ENCODE data around the gene IL20. TPM values are rescaled to one million over a fixed set of nuclear protein-coding genes. Genes with fewer than 3 reads are reported as not detected.

Gene IL20
- polyA plus RNA-seq, 4 donors, result not detected

DNA sequence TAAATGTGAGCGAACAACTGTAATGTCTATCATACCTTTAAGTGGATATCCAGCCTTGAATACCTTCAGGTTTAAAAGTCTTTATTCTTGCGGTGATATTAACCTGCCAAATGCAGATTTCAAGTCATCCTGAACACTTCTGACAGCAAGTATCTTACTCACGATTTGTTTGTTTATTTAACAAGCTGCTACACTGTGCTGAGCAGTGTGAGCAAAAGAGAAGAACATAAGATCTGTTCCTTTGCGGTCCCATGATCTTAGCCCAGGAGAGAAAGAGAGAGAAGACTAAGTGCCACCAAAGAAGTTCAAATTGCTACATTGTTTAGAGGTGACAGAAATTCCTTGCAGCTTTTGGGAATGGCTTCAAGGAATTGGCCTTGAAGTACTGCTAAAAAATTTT lies 22.3 kb downstream of the IL20 start:
- H3K4me3 ChIP-seq (ENCODE audit: low read depth in 1 of 3, low read length in 3 of 3), result no peak overlapping the region
- DNase-seq (no peak), FAIRE-seq (no peak)
- H3K9me3 ChIP-seq (ENCODE audit: control insufficient read depth in 2 of 2, insufficient read depth in 1 of 2, low read depth in 1 of 2, low read length in 1 of 2), result no peaks in the 10 kb centered on the region
- WGBS, 3 donors, result 68 to 80% (median 74%) methylated on average over 4 of the region's 4 CpGs
- no peaks in the 10 kb centered on the region for H3K27me3 ChIP-seq (ENCODE audit: control insufficient read depth in 3 of 3, insufficient read depth in 3 of 3, low read length in 3 of 3)
- H3K27ac ChIP-seq (ENCODE audit: low read depth in 1 of 3, low read length in 2 of 3), result no peak overlapping the region
- H3K4me1 ChIP-seq (ENCODE audit: control insufficient read depth in 3 of 3, insufficient read depth in 2 of 3, low read depth in 1 of 3, low read length in 2 of 3), result peaks cover 0 to 5% (median 0%) of the 10 kb centered on the region in 3 donors
- H3K36me3 ChIP-seq (ENCODE audit: control insufficient read depth in 3 of 3, insufficient read depth in 2 of 3, low read depth in 1 of 3, low read length in 3 of 3), result no peaks in the 10 kb centered on the region

DNA sequence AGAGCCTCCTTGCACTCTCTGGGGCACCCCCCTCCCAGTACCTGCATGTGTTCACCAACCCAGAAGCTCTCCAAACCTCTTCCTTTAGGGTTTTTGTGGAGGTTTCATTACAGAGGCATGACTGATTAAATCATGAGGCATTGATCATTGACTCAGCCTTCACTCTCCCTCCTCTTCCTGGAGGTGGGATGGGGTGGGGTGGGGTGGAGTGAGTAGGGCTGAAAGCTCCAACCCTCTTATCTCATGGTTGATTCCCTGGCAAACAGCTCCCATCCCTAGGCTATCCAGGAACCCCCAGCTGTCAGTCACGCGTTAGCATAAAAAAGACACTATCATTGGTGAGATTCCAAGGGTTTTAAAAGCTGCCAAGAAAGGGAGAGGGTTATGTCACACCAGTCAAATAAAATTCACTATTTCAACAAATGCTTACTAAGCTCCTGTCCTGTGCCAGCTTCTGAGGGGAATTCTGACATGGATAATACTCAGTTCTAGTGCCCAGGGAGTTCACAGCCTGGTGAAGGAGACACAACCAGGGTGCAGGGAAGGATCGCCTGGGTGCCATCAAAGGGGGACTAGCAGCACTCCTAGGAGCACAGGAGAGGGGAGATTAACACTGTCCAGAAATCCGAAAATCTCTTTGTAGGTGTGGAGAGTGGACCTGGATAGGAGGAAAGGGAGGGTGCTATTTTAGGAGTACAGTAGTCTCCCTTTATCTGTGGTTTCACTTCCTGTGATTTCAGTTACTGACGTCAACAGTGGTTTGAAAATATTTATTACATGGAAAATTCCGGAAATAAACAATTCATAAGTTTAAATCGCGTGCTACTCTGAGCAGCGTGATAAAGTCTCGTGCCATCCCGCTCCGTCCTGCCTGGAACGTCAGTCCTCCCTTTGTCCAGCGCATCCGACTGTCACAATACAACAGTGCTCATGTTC lies 25.0 kb downstream of the IL20 start:
- peak overlapping the region in 1 of 3 donors; percentile 66 for H3K27ac ChIP-seq (ENCODE audit: low read depth in 1 of 3, low read length in 2 of 3)
- peak; percentile 15 to 20 for DNase-seq
- no peak for FAIRE-seq
- H3K27me3 ChIP-seq (ENCODE audit: control insufficient read depth in 3 of 3, insufficient read depth in 3 of 3, low read length in 3 of 3), result no peaks in the 10 kb centered on the region
- no peaks in the 10 kb centered on the region for H3K36me3 ChIP-seq (ENCODE audit: control insufficient read depth in 3 of 3, insufficient read depth in 2 of 3, low read depth in 1 of 3, low read length in 3 of 3)
- no peak overlapping the region for H3K4me3 ChIP-seq (ENCODE audit: low read depth in 1 of 3, low read length in 3 of 3)
- WGBS, 3 donors, result 43 to 56% (median 51%) methylated on average over 15 of the region's 15 CpGs
- H3K9me3 ChIP-seq (ENCODE audit: control insufficient read depth in 2 of 2, insufficient read depth in 1 of 2, low read depth in 1 of 2, low read length in 1 of 2), result no peaks in the 10 kb centered on the region
- H3K4me1 ChIP-seq (ENCODE audit: control insufficient read depth in 3 of 3, insufficient read depth in 2 of 3, low read depth in 1 of 3, low read length in 2 of 3), result peaks cover 0 to 5% (median 0%) of the 10 kb centered on the region in 3 donors

DNA sequence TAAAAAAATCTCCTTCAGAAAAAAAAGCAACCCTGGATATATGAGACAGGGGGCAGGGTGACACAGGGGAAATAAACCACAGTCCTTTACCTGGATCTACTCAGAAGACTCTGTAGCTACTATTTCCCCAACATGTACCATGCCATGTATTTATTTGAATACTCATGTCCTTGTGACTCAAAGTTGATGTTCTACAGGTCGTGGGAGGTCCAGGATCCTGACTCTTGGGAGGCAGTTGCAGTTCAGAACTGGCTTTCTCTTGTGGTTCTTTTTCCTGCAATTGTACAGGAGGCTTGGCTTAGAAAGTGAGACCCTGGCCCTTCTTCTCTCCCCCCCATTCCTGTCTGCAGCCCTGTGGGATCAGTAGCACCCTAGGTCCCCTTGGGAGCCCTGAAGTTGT lies 26.0 kb downstream of the IL20 start:
- no peak for DNase-seq
- no peak for FAIRE-seq
- Histone ChIP-seq H3K9me3 (ENCODE audit: control insufficient read depth in 2 of 2, insufficient read depth in 1 of 2, low read depth in 1 of 2, low read length in 1 of 2) (no peaks in the 10 kb centered on the region), H3K36me3 (ENCODE audit: control insufficient read depth in 3 of 3, insufficient read depth in 2 of 3, low read depth in 1 of 3, low read length in 3 of 3) (no peaks in the 10 kb centered on the region), H3K27ac (ENCODE audit: low read depth in 1 of 3, low read length in 2 of 3) (no peak overlapping the region), H3K4me3 (ENCODE audit: low read depth in 1 of 3, low read length in 3 of 3) (no peak overlapping the region), H3K27me3 (ENCODE audit: control insufficient read depth in 3 of 3, insufficient read depth in 3 of 3, low read length in 3 of 3) (no peaks in the 10 kb centered on the region), H3K4me1 (ENCODE audit: control insufficient read depth in 3 of 3, insufficient read depth in 2 of 3, low read depth in 1 of 3, low read length in 2 of 3) (peaks cover 0 to 5% (median 0%) of the 10 kb centered on the region in 3 donors)
- 61 to 92% (median 64%) methylated on average over 1 of the region's 1 CpG for WGBS, 3 donors

DNA sequence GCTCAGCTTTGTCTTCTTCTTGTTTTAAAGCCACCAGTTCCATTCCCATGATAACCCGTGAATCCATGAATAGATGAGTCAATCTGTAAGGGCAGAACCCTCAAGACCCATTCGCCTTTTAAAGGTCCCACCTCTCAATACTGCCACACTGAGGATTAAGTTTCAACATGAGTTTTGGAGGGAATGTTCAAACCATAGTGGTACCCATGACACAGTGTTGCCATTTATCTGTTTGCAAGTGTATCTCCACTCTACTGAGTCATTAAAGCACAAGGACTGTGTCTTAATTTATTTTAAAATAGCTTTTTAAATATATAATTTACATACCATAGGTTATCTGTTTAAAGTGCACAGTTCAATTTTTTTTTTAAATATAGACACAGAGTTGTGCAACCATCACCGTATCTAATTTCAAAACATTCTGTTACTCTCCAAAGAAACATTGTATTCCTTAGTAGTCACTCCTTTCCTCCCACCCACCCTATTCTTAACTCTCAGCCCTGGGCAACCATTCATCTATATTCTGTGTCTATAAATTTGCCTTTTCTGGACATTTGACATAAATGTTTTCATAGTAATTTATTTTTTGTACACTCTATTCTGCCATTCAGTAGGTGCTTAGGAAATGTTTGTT lies 27.0 kb downstream of the IL20 start:
- H3K4me1 ChIP-seq (ENCODE audit: control insufficient read depth in 3 of 3, insufficient read depth in 2 of 3, low read depth in 1 of 3, low read length in 2 of 3), result peaks cover 0 to 5% (median 0%) of the 10 kb centered on the region in 3 donors
- WGBS, 3 donors, result 75 to 80% (median 77%) methylated on average over 3 of the region's 3 CpGs
- no peaks in the 10 kb centered on the region for H3K27me3 ChIP-seq (ENCODE audit: control insufficient read depth in 3 of 3, insufficient read depth in 3 of 3, low read length in 3 of 3)
- H3K9me3 ChIP-seq (ENCODE audit: control insufficient read depth in 2 of 2, insufficient read depth in 1 of 2, low read depth in 1 of 2, low read length in 1 of 2), result no peaks in the 10 kb centered on the region
- FAIRE-seq, result no peak
- no peaks in the 10 kb centered on the region for H3K36me3 ChIP-seq (ENCODE audit: control insufficient read depth in 3 of 3, insufficient read depth in 2 of 3, low read depth in 1 of 3, low read length in 3 of 3)
- no peak for DNase-seq
- H3K27ac ChIP-seq (ENCODE audit: low read depth in 1 of 3, low read length in 2 of 3), result no peak overlapping the region
- no peak overlapping the region for H3K4me3 ChIP-seq (ENCODE audit: low read depth in 1 of 3, low read length in 3 of 3)

DNA sequence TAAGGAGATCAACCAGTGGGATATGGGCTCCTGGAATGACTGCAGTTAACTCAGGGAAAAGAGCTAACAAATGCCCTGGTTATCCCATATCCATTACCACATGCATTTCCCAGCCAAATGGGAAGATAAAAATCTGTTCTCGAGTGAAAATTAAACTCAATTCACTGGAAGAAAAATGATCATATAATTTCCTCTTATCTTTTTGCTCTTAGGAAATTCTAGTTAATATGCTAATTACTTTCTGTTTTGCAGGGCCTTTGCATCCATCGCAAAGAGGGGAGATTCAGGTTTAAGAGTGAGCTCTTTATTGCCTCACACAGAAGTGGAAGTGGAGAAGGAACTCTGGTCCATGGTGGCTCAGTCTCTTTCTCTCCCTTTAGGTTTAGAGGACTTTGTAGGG lies 28.0 kb downstream of the IL20 start:
- H3K4me3 ChIP-seq (ENCODE audit: low read depth in 1 of 3, low read length in 3 of 3), result no peak overlapping the region
- 30 to 55% (median 44%) methylated on average over 2 of the region's 2 CpGs for WGBS, 3 donors
- peaks cover 0 to 5% (median 0%) of the 10 kb centered on the region in 3 donors for H3K4me1 ChIP-seq (ENCODE audit: control insufficient read depth in 3 of 3, insufficient read depth in 2 of 3, low read depth in 1 of 3, low read length in 2 of 3)
- FAIRE-seq, result no peak
- H3K27me3 ChIP-seq (ENCODE audit: control insufficient read depth in 3 of 3, insufficient read depth in 3 of 3, low read length in 3 of 3), result no peaks in the 10 kb centered on the region
- H3K27ac ChIP-seq (ENCODE audit: low read depth in 1 of 3, low read length in 2 of 3), result no peak overlapping the region
- no peaks in the 10 kb centered on the region for H3K9me3 ChIP-seq (ENCODE audit: control insufficient read depth in 2 of 2, insufficient read depth in 1 of 2, low read depth in 1 of 2, low read length in 1 of 2)
- H3K36me3 ChIP-seq (ENCODE audit: control insufficient read depth in 3 of 3, insufficient read depth in 2 of 3, low read depth in 1 of 3, low read length in 3 of 3), result no peaks in the 10 kb centered on the region
- DNase-seq, result no peak

DNA sequence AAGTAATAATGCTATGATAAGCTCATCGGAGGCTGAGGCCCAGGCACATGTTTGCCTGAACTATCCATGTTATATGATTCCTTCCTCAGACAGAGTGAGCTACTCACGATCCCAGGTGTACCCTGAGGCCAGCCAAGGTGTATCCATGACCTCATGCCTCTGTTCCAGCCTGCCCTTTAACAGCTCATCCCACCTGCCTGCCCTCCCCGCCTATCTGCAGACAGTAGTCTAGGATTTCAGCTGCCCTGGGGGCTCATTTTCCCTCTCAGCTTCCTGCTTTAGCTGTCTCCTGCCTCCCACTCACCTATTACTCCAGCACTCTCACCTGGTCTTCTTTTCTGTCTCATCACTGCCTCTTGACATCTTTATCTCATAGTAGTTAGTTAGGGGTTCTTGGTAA lies 29.9 kb downstream of the IL20 start:
- peaks cover 0 to 3% (median 0%) of the 10 kb centered on the region in 3 donors for H3K4me1 ChIP-seq (ENCODE audit: control insufficient read depth in 3 of 3, insufficient read depth in 2 of 3, low read depth in 1 of 3, low read length in 2 of 3)
- no peaks in the 10 kb centered on the region for H3K36me3 ChIP-seq (ENCODE audit: control insufficient read depth in 3 of 3, insufficient read depth in 2 of 3, low read depth in 1 of 3, low read length in 3 of 3)
- DNase-seq (no peak), FAIRE-seq (no peak)
- WGBS, 3 donors, result 29 to 65% (median 44%) methylated on average over 3 of the region's 3 CpGs
- H3K27me3 ChIP-seq (ENCODE audit: control insufficient read depth in 3 of 3, insufficient read depth in 3 of 3, low read length in 3 of 3), result peaks cover 0 to 2% (median 0%) of the 10 kb centered on the region in 3 donors
- H3K9me3 ChIP-seq (ENCODE audit: control insufficient read depth in 2 of 2, insufficient read depth in 1 of 2, low read depth in 1 of 2, low read length in 1 of 2), result no peaks in the 10 kb centered on the region
- no peak overlapping the region for H3K27ac ChIP-seq (ENCODE audit: low read depth in 1 of 3, low read length in 2 of 3)
- no peak overlapping the region for H3K4me3 ChIP-seq (ENCODE audit: low read depth in 1 of 3, low read length in 3 of 3)

DNA sequence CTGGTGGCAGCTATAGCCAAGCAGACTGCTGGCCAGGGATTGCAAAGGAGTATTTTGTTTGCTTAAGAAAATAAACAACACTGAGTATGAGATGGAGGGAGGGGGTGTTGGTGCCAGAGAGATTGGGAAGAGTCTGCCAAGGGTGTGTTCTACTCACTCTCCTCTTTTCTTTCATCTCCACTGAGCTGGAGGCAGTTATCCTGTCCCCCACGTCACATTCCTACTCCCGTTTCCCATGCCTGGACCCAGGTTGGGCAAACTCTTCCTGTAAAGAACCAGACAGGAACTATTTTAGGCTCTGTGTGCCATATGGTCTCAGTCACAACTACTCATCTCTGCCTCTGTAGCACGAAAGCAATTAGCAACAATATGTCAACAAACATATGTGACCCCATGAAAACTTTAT lies 30.4 kb downstream of the IL20 start:
- Histone ChIP-seq H3K36me3 (ENCODE audit: control insufficient read depth in 3 of 3, insufficient read depth in 2 of 3, low read depth in 1 of 3, low read length in 3 of 3) (no peaks in the 10 kb centered on the region), H3K9me3 (ENCODE audit: control insufficient read depth in 2 of 2, insufficient read depth in 1 of 2, low read depth in 1 of 2, low read length in 1 of 2) (no peaks in the 10 kb centered on the region), H3K27me3 (ENCODE audit: control insufficient read depth in 3 of 3, insufficient read depth in 3 of 3, low read length in 3 of 3) (peaks cover 0 to 2% (median 0%) of the 10 kb centered on the region in 3 donors), H3K27ac (ENCODE audit: low read depth in 1 of 3, low read length in 2 of 3) (no peak overlapping the region), H3K4me1 (ENCODE audit: control insufficient read depth in 3 of 3, insufficient read depth in 2 of 3, low read depth in 1 of 3, low read length in 2 of 3) (no peaks in the 10 kb centered on the region), H3K4me3 (ENCODE audit: low read depth in 1 of 3, low read length in 3 of 3) (no peak overlapping the region)
- no peak for DNase-seq
- 46 to 58% (median 47%) methylated on average over 3 of the region's 3 CpGs for WGBS, 3 donors
- FAIRE-seq, result no peak

DNA sequence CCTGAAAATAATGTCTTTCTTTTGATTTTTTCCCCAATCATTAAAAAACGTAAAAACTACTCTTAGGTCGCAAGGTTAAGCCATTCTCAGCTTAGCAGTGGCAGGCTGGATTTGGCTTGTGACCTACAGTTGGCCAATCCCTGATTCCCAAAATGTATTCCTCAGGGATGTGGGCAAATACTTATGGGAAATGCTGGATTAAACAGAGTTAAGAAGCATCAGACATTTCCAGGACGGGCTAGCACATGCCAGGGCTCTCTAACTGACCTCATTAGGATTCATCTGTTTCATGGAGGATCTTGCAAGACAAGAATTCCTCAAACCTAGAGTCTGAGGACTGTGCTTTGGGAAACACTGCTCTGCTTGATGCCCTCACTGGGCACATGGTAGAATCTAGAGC lies 30.8 kb downstream of the IL20 start:
- Histone ChIP-seq H3K4me1 (ENCODE audit: control insufficient read depth in 3 of 3, insufficient read depth in 2 of 3, low read depth in 1 of 3, low read length in 2 of 3) (no peaks in the 10 kb centered on the region), H3K4me3 (ENCODE audit: low read depth in 1 of 3, low read length in 3 of 3) (no peak overlapping the region), H3K36me3 (ENCODE audit: control insufficient read depth in 3 of 3, insufficient read depth in 2 of 3, low read depth in 1 of 3, low read length in 3 of 3) (no peaks in the 10 kb centered on the region), H3K27ac (ENCODE audit: low read depth in 1 of 3, low read length in 2 of 3) (peak overlapping the region in 1 of 3 donors; percentile 12), H3K9me3 (ENCODE audit: control insufficient read depth in 2 of 2, insufficient read depth in 1 of 2, low read depth in 1 of 2, low read length in 1 of 2) (no peaks in the 10 kb centered on the region), H3K27me3 (ENCODE audit: control insufficient read depth in 3 of 3, insufficient read depth in 3 of 3, low read length in 3 of 3) (peaks cover 0 to 2% (median 0%) of the 10 kb centered on the region in 3 donors)
- 76 to 86% (median 86%) methylated on average over 3 of the region's 3 CpGs for WGBS, 3 donors
- FAIRE-seq, result no peak
- DNase-seq, result no peak
